T-helper 17 cell (primary cell): Measurements from ENCODE around the gene SGK1. TPM values are rescaled to one million over a fixed set of nuclear protein-coding genes. Genes with fewer than 3 reads are reported as not detected.

Source experiments
- ATAC-seq: fragments of 150-1000 bp; cut with Tn5 transposase; 2 replicates; pipeline ENCODE4 v1.10.0; 2021; ENCODE audit warnings: mild to moderate bottlenecking, moderate library complexity
- DNase-seq, 3 donors: peaks; one replicate each; pipeline versions ENCODE4 v3.0.0 to v3.0.0-alpha.2; 2020 to 2021
- H3K9me3 ChIP-seq: one replicate; pipeline ENCODE4 v1.7.0; 2013; ENCODE audit warnings: low read length, mild to moderate bottlenecking; ENCODE audit not compliant: control insufficient read depth, poor library complexity, severe bottlenecking
- H3K27ac Mint-ChIP-seq: one replicate; pipeline ENCODE4 v1.8.0; 2022; ENCODE audit warnings: mild to moderate bottlenecking, moderate library complexity, mixed read lengths
- H3K27me3 Mint-ChIP-seq: one replicate; pipeline ENCODE4 v1.8.0; 2022; ENCODE audit warnings: mixed read lengths
- H3K36me3 Mint-ChIP-seq: one replicate; pipeline ENCODE4 v1.8.0; 2022; ENCODE audit warnings: low read depth, mixed read lengths
- H3K4me1 Mint-ChIP-seq: one replicate; pipeline ENCODE4 v1.8.0; 2022; ENCODE audit warnings: mild to moderate bottlenecking, mixed read lengths
- H3K4me3 Mint-ChIP-seq: one replicate; pipeline ENCODE4 v1.8.0; 2022; ENCODE audit warnings: mild to moderate bottlenecking, moderate library complexity, mixed read lengths
- total RNA-seq, 4 donors: library from RNA in 2 of 4; stranded (reverse) in 2 of 4; gene quantifications; one replicate each; pipeline ENCODE4 v1.2.3 and lab custom pipeline; 2022 to 2026

SGK1 gene
- total RNA-seq, 2 donors from 2014 or later, result 103 to 132 TPM

DNA sequence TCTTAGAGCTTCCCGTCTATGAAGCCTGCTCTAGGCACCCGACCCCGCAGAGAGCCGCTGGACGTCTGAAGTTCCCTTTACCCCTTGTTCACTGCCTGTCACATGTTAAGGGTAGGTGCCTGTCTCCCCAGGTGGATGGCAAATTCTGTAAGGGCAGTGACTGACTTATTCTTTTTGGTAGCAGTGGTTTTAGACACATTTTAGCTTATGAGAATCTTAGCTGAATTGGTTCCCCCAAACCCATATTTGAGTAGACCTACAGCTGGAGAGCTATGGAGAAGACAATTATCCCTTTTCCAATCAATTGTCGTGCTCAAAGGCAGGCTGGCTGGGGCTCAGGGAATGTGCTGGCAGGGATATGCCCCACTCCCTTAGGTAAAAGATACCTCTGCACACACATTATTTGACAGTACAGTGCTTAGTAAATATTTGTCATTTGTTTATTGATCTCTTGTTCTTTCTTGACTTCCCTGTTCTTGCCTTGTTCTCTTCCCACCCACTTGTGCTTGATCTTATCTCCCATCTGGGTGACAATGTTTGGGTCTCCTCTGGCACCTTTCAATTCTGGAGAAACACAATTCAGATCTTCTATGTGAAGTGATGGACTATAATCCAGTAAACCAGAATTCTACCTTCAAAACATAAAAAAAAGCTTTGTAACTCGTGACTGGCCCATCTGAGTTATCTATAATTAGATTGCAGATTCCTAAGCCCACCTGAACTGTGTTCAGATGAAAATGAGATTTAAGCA, 151.2 kb downstream of the SGK1 start:
- peaks cover 13% of the 10 kb centered on the region for H3K4me1 Mint-ChIP-seq
- peaks cover 8% of the 10 kb centered on the region for H3K36me3 Mint-ChIP-seq
- no peaks in the 10 kb centered on the region for H3K27me3 Mint-ChIP-seq
- no peak overlapping the region for H3K4me3 Mint-ChIP-seq
- ATAC-seq (peak; percentile 20), DNase-seq (no peak)
- no peaks in the 10 kb centered on the region for H3K9me3 ChIP-seq
- peak overlapping the region; percentile 47 for H3K27ac Mint-ChIP-seq

DNA sequence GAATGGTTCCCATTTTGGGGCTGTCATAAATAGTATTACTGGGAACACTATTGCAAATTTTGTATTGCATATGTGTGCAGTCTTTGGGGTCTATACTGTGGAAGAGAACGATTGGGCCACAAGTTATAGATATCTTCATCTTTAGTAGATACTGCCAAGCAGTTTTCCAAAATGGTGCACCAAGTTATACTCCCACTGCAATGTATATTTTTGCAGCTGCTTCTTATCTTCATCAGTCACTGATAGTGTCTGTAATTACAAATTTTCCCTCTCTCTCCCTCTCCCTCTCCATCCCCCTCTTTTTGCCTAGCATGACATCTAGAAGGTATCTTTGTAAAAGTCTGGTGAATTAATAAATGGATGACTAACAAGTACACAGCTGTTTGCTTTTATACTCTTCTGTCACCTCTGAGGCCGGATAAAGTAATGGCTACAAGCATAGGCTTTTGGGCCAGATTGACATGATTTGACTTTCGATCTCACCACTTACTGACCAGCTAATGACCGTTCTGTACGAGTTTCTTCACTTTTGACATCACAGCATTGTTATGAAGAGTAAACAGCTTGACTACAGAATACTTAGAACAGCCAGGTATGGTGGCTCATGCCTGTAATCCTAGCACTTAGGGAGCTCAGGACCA, 152.2 kb downstream of the SGK1 start:
- H3K27ac Mint-ChIP-seq, result no peak overlapping the region
- H3K4me1 Mint-ChIP-seq, result peaks cover 4% of the 10 kb centered on the region
- no peak overlapping the region for H3K4me3 Mint-ChIP-seq
- no peaks in the 10 kb centered on the region for H3K9me3 ChIP-seq
- H3K36me3 Mint-ChIP-seq, result peaks cover 6% of the 10 kb centered on the region
- DNase-seq, result no peak
- no peaks in the 10 kb centered on the region for H3K27me3 Mint-ChIP-seq
- ATAC-seq, result no peak

DNA sequence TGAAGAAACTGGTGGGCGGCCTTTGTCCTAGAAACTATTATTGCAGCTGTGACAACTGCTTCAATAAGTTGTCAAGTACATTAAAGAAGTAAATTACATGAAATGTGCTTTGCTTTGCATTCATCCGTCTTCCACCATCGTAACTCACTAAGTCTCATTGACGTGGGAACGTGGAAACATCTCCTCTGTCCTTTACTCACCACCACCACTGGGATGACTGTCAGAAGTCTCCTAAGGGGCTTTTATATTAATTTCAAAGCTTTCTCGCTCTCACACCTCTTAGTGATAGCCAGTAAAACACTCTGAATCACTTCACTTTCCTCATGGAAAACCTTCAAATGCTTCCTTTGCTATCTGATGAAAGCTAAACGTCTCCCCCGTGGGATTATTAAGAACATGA, 153.6 kb downstream of the SGK1 start:
- Mint-ChIP-seq H3K27me3 (no peaks in the 10 kb centered on the region), H3K4me3 (no peak overlapping the region), H3K4me1 (peaks cover 2% of the 10 kb centered on the region), H3K36me3 (peaks cover 4% of the 10 kb centered on the region), H3K27ac (no peak overlapping the region)
- DNase-seq (no peak), ATAC-seq (no peak)
- no peaks in the 10 kb centered on the region for H3K9me3 ChIP-seq

GRCh38 chr6:134162932-134163331, 155.0 kb downstream of the SGK1 start:
- Mint-ChIP-seq H3K27ac (no peak overlapping the region), H3K36me3 (peaks cover 4% of the 10 kb centered on the region)

DNA sequence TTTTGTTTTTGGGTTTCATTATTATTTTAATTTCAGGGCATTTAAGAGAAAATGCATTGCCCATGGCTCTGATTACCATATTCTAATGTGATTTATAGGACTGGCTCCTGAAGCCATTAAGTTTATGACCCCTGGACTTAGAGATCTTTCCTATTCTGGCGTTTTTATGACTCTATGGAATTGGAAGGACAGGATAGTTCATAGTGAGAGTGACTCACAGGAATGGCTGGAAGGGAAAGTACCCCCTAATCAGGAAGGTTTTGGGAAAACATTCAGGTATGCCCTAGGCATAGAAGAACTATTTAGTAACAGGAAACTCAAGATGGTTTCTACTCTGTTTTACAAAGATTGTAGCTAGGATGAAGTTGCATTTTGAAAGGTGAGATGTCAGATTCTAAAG, 156.9 kb downstream of the SGK1 start:
- DNase-seq (no peak), ATAC-seq (no peak)
- Mint-ChIP-seq H3K27ac (no peak overlapping the region), H3K4me1 (no peaks in the 10 kb centered on the region), H3K27me3 (no peaks in the 10 kb centered on the region), H3K36me3 (peaks cover 2% of the 10 kb centered on the region), H3K4me3 (no peak overlapping the region)
- H3K9me3 ChIP-seq, result no peaks in the 10 kb centered on the region

More at GRCh38 chr6:134162932-134163331, 155.0 kb downstream of the SGK1 start:
- DNase-seq (no peak), ATAC-seq (no peak)
- Mint-ChIP-seq H3K4me1 (peaks cover 2% of the 10 kb centered on the region), H3K27me3 (no peaks in the 10 kb centered on the region), H3K4me3 (no peak overlapping the region)
- H3K9me3 ChIP-seq, result no peaks in the 10 kb centered on the region

DNA sequence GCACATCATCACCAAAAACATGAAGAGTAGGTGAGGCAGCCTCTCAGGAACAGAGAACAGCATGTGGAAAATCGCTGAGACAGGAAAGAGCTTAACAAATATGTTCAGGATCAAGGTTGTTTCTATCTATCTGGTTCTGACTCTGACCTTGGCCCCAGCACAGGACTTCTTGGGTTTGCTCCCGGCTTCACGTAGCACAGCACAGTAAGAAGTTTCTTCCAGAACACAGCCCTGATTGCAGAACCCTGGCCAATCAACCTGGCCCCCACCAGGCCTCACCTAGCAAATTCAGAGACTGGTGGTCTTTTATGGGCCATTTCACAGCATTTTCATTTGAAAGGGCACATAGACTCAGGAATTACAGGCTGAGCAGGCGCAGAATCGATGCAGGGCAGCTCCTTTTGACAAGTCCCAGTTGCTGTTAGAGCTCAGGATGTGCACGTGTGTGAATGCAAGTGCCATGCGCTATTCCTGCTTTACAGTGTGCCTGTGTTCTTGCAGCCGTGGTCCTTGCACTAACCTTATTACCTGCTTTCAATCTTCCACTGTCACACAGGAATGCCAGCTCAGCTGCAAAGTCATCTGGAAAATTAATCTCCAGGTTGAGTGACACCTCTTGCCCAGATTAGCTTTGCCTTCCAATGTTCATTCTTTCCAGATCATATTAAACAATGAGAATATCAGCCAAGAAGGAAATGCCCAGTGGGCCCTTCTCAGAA, 165.0 kb downstream of the SGK1 start:
- Mint-ChIP-seq H3K27me3 (peaks cover 12% of the 10 kb centered on the region), H3K4me3 (no peak overlapping the region), H3K4me1 (no peaks in the 10 kb centered on the region), H3K27ac (no peak overlapping the region), H3K36me3 (peaks cover 3% of the 10 kb centered on the region)
- no peak for ATAC-seq
- no peaks in the 10 kb centered on the region for H3K9me3 ChIP-seq
- DNase-seq, result no peak

- Mint-ChIP-seq H3K27me3 (peaks cover 12% of the 10 kb centered on the region), H3K27ac (no peak overlapping the region), H3K4me3 (no peak overlapping the region), H3K36me3 (peaks cover 3% of the 10 kb centered on the region), H3K4me1 (peaks cover 4% of the 10 kb centered on the region)
- H3K9me3 ChIP-seq, result no peaks in the 10 kb centered on the region
- DNase-seq (no peak), ATAC-seq (no peak)
These were observed 169.3 kb downstream of the SGK1 start for GRCh38 chr6:134148566-134148965.

DNA sequence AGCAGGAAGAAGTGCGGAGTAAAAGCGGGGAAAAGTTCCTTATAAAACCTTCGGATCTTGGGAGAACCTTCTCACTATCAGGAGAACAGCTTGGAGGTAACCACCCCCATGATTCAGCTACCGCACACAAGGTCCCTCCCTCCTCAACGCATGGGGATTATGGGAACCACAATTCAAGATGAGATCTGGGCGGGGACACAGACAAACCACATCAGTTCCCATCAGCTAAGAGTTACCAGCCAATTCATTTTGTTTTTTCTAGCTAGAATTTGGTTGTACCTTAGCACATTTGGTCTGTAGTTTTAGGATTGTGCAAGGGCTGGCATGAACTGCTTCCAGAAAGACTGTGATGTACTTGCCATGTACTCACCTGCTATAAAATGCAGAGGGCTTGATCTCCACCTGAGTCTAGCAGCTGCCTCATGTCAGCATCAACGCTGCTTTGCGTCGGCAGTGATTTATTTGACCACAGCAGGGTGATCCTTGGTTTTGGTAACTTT, 170.8 kb downstream of the SGK1 start:
- H3K4me3 Mint-ChIP-seq, result no peak overlapping the region
- H3K4me1 Mint-ChIP-seq, result peaks cover 4% of the 10 kb centered on the region
- DNase-seq, result no peak
- H3K27me3 Mint-ChIP-seq, result peaks cover 12% of the 10 kb centered on the region
- ATAC-seq, result no peak
- no peaks in the 10 kb centered on the region for H3K9me3 ChIP-seq
- H3K27ac Mint-ChIP-seq, result no peak overlapping the region
- H3K36me3 Mint-ChIP-seq, result peaks cover 3% of the 10 kb centered on the region

DNA sequence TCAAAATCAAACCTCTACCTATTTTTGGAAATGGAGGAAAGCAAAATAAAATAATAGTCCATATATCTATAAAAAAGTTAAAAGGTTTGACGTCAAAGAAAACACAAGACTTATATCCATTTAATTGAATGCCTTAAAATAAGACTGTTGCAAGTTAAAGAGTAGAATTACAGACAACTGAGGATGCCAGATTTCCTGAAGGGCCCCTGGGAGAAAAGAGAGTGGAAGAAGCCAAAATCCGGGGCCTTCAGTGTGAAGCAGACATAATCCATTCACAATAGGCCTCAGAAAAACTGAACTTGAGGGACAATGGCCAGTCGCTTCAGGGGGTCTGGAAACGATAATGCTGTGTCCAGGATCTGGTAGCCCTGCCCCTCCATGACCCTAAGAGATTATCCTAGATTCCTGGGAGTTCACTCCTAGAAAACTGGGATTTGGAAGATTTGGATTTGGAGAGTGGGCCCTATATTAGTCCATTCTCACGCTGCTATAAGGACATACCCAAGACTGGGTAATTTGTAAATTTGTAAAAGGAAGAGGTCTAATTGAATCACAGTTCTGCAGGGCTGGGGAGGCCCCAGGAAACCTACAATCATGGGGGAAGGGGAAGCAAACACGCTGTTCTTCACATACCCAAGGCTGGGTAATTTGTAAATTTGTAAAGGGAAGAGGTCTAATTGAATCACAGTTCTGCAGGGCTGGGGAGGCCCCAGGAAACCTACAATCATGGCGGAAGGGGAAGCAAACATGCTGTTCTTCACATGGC, 171.5 kb downstream of the SGK1 start:
- DNase-seq, result no peak
- Mint-ChIP-seq H3K4me1 (peaks cover 4% of the 10 kb centered on the region), H3K27me3 (peaks cover 12% of the 10 kb centered on the region), H3K27ac (no peak overlapping the region), H3K4me3 (no peak overlapping the region), H3K36me3 (peaks cover 3% of the 10 kb centered on the region)
- no peaks in the 10 kb centered on the region for H3K9me3 ChIP-seq
- ATAC-seq, result no peak

DNA sequence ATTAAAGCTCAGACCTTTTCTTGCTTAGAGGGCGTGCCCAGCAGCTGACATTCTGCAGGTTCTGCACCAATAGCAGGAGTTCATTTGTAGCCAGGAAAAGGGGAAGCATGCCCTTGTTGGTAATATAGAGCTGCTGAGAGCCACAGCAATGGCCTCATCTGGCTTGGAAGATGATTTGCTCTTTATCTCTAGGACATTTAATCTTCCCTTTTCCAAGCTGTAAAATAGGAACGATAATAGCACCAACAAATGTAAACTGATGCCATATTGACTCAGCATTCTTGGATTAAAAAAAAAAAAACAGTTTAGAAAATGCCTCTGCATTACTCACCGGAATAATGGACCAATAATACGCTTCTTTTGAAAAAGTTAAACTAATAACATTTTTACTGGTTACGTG, 172.1 kb downstream of the SGK1 start:
- ATAC-seq, result no peak
- Mint-ChIP-seq H3K4me1 (peaks cover 4% of the 10 kb centered on the region), H3K27ac (no peak overlapping the region), H3K4me3 (no peak overlapping the region), H3K27me3 (peaks cover 8% of the 10 kb centered on the region), H3K36me3 (peaks cover under 1% of the 10 kb centered on the region)
- no peaks in the 10 kb centered on the region for H3K9me3 ChIP-seq
- DNase-seq, result no peak

DNA sequence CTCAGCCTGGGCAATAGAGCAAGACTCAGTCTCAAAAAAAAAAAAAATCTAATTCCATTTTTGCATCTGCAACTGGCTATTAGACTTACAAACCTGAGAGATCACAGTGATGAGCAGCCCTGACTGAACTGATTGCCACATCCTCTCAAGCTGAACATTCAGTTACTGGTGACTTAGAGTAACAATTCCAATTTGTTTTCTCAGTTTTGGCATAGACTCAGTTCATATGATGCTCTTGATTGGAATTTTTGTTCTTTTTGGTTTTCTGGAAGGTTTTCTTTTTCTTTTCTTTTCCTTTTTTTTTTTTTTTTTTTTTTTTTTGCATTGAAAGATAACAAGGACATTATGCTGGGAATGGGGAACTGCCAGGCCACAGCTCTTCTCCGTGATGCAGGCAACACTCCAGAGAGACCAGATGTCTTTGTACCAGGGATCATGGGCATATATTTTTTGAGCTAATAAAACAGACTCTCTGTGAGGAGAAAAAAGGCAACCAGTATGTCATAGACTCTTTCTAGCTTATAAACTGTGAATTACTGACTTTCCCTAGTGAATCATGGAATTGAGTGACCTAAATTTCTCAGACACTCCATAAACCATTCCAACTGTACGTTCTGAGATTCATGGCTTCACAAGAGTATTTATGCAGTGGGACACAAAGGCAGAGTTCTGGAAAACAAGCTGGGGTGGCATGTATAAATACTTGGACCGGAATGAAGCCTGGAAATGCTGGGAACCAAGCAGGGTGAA, 179.5 kb downstream of the SGK1 start:
- ATAC-seq, result no peak

GRCh38 chr6:134134654-134135053, 183.3 kb downstream of the SGK1 start:
- Mint-ChIP-seq H3K27me3 (peaks cover 25% of the 10 kb centered on the region), H3K4me3 (no peak overlapping the region), H3K4me1 (peaks cover 4% of the 10 kb centered on the region), H3K36me3 (peaks cover 4% of the 10 kb centered on the region), H3K27ac (no peak overlapping the region)
- no peak for ATAC-seq
- no peak for DNase-seq
- H3K9me3 ChIP-seq, result no peaks in the 10 kb centered on the region

More for the DNA sequence above, 179.5 kb downstream of the SGK1 start:
- Mint-ChIP-seq H3K36me3 (peaks cover 7% of the 10 kb centered on the region), H3K27ac (no peak overlapping the region), H3K27me3 (peaks cover 25% of the 10 kb centered on the region), H3K4me1 (peaks cover 4% of the 10 kb centered on the region), H3K4me3 (no peak overlapping the region)
- DNase-seq, result no peak
- H3K9me3 ChIP-seq, result no peaks in the 10 kb centered on the region
